Measurements from ENCODE around the gene FAM13C.

Gene FAM13C

GRCh38 chr10:59237775-59238174, 124.6 kb downstream of the FAM13C start:
- Mint-ChIP-seq H3K27ac (no peak overlapping the region), H3K9me3 (peaks cover 5% of the 10 kb centered on the region), H3K27me3 (ENCODE audit: low read depth) (no peaks in the 10 kb centered on the region)

GRCh38 chr10:59236064-59236697, 126.2 kb downstream of the FAM13C start:
- no peak for TF ChIP-seq CTCF (IDR thresholded peaks at IDR 0.05; ENCODE audit: unreplicated experiment in 3 of 3)
- no peak overlapping the region for H3K27ac Mint-ChIP-seq
- no peak overlapping the region for H3K4me3 Mint-ChIP-seq
- H3K27me3 Mint-ChIP-seq (ENCODE audit: low read depth), result no peaks in the 10 kb centered on the region
- H3K4me1 Mint-ChIP-seq, result peaks cover 1% of the 10 kb centered on the region
- peaks cover 12% of the 10 kb centered on the region for H3K36me3 Mint-ChIP-seq (ENCODE audit: low read depth)
- H3K9me3 Mint-ChIP-seq, result peaks cover 5% of the 10 kb centered on the region

More at GRCh38 chr10:59237775-59238174, 124.6 kb downstream of the FAM13C start:
- TF ChIP-seq CTCF (IDR thresholded peaks at IDR 0.05; ENCODE audit: unreplicated experiment in 3 of 3), result no peak
- Mint-ChIP-seq H3K4me1 (peaks cover 5% of the 10 kb centered on the region), H3K4me3 (no peak overlapping the region), H3K36me3 (ENCODE audit: low read depth) (peaks cover 26% of the 10 kb centered on the region)

- Mint-ChIP-seq H3K27me3 (ENCODE audit: low read depth) (no peaks in the 10 kb centered on the region), H3K4me1 (no peaks in the 10 kb centered on the region), H3K27ac (no peak overlapping the region), H3K36me3 (ENCODE audit: low read depth) (peaks cover 8% of the 10 kb centered on the region), H3K4me3 (no peak overlapping the region), H3K9me3 (peaks cover 5% of the 10 kb centered on the region)
- TF ChIP-seq CTCF (IDR thresholded peaks at IDR 0.05; ENCODE audit: unreplicated experiment in 3 of 3), result peak; percentile 55 to 67 (median 58)
Measured at GRCh38 chr10:59234816-59235429, 127.4 kb downstream of the FAM13C start.

GRCh38 chr10:59234194-59234593, 128.2 kb downstream of the FAM13C start:
- Mint-ChIP-seq H3K9me3 (peaks cover 5% of the 10 kb centered on the region), H3K36me3 (ENCODE audit: low read depth) (peaks cover 5% of the 10 kb centered on the region), H3K4me3 (no peak overlapping the region), H3K27ac (no peak overlapping the region), H3K27me3 (ENCODE audit: low read depth) (no peaks in the 10 kb centered on the region), H3K4me1 (no peaks in the 10 kb centered on the region)
- no peak for TF ChIP-seq CTCF (IDR thresholded peaks at IDR 0.05; ENCODE audit: unreplicated experiment in 3 of 3)

GRCh38 chr10:59229441-59229840, 132.9 kb downstream of the FAM13C start:
- no peaks in the 10 kb centered on the region for H3K4me1 Mint-ChIP-seq
- no peak for TF ChIP-seq CTCF (IDR thresholded peaks at IDR 0.05; ENCODE audit: unreplicated experiment in 3 of 3)
- H3K9me3 Mint-ChIP-seq, result no peaks in the 10 kb centered on the region
- no peak overlapping the region for H3K4me3 Mint-ChIP-seq
- H3K36me3 Mint-ChIP-seq (ENCODE audit: low read depth), result peaks cover 3% of the 10 kb centered on the region
- no peak overlapping the region for H3K27ac Mint-ChIP-seq
- H3K27me3 Mint-ChIP-seq (ENCODE audit: low read depth), result no peaks in the 10 kb centered on the region
